NCI-H748 (cell line): Measurements from ENCODE around the gene NKX2-4.
A peak's percentile ranks its signal among the peaks of the same experiment; 100 is the strongest.
"Not testable (repeated sequence)": the region's sequence is repeated elsewhere in the genome, so short reads cannot be mapped to it uniquely, and the experiment has no call there.

ENCODE experiments used
- DNase-seq: peaks from one replicate; lab custom pipeline; 2025; ENCODE audit not compliant: unreplicated experiment; lab: John Stamatoyannopoulos, UW

The NKX2-4 gene

DNA sequence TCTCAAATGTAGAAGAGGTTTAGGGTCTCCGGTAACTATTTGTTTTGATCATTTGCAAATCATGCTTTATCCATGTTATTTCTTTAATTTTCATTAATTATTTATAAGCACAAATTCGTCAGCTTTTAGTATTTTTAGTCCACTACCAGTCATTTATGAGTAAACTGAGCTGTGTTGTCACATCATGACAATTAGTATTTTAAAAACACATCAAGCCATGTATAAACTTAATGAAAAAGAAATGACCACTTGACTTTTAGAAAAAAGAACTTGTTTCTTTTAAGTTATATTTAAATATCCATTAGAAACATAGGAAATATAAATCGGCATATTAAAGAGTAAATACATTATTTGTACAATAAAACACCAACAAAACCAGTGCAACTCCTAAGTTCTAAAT is 2.8 kb downstream of the NKX2-4 start:
- no peak for DNase-seq

DNA sequence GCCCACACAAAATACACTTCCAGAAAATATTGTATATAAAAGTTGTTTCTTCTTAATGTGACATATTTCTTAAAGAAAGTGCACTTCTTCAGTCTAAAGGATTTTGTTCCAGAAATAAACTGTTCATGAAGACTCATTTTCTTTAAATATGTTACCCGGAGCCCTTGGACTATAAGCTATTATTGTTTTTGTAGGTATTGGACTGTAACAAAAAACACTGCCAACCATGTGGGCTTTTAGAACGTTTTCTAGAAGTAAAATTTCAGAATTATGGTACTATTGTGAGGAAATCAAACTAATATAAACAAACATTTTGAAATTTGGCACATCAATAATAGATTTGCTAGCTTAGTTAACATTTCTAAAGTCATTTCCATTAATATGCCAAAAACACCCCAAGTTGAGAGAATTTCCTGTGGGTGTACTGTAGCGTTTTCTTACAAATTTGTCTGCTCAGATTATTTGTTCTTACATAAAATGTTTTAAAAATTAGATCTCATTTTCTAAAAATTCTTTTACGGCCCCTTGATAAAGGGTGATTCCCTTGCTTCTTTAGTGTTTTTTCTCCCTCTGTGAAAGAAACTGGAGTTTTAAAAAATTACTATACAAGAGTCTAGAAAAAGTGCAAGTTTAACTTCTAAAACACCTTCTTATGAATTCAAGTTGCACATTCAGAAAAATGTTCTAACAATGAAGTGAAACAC is 3.4 kb downstream of the NKX2-4 start:
- DNase-seq: no peak

DNA sequence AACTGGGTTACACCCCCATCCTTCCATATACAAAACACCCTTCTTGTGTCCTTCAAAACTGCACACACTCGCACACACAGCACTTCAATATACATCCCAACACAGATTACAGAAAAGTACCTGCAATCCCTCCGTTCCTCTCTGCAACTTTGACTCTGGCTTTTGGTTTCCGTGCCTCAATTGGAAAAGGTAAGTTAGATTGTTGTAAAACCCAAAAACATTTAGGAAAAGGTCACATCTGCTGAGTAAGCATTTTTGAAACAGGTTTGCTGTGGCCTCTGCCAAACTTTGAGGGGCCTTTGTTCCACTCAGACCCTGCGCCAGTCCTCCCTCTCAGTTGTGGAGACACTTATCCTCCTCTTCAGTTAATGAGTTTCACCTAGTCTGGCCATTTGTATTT is 4.2 kb downstream of the NKX2-4 start:
- DNase-seq: peak; percentile 42

DNA sequence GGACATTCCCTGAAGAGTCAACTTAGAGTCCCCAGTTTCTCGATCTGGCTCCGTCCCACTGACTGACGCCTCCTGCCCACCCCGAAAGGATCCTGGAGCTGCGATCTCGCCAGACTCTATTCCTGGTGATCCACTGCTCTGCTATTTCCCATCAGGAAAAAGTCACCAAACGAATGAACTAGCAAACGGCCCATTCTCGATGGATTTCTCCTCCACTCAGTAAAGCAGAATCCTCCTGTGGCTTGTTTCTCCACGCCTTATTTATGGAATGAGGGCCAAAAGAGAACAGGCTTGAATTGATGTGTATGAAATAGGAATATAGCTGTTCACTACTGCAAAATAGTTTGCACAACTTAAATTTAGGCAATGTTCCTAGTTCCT is 5.4 kb downstream of the NKX2-4 start:
- DNase-seq: no peak

DNA sequence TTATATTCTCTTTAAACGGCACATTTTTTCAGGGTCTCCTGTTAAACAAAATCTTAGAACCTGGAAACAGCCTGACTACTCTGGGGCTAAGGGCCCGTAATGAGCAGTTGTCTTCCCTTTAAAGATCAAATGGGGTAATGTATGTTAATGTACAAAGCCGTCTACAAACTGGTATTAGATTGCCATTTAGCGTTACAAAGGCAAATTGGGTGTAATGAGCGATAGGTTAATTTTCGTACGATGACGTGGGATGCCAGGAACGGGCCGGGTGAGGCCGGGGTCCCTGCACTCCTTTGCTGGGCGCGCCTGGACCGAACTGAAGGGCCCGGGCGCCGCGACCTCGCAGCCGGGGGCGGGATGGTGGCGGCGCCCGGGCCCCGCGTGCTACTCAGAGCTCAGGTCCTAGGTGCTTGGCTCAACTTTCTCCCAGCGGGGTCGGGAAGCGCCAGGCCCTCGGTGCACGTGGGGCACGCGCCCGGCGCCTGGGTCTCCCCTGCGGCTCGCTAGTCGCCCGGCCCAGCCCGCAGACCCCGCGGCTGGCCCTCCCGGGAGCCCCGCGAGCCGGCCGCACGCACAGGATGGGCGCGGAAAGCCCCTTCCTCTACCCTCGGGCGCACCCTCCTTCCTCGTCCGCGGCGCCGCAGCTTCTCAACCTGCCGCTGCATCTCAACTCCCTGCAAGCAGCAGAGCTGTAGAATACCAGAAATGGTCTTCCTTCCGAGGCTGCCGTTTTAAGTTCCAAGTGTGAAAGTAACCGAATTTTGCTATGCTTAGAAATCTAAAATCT is 5.9 kb downstream of the NKX2-4 start:
- no peak for DNase-seq

DNA sequence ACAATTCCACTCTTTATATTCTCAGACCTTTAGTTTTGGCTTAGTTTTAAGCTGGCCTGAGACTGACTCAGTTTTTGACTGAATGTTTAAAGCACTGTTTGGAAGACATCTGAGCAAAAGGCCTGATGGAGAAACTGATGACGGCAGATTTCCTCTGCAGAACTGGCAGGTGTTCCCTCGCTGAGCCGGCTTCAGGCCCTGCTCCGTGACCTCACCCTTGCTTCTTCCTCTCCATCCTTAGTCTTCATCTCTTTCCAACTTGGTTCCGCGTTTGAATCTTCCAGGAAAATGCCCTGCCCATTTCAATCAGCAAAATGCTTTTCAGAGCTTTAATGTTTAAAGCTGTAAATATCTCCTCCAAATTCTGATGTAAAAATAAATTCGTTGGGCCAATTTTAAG is 6.6 kb downstream of the NKX2-4 start:
- no peak for DNase-seq

DNA sequence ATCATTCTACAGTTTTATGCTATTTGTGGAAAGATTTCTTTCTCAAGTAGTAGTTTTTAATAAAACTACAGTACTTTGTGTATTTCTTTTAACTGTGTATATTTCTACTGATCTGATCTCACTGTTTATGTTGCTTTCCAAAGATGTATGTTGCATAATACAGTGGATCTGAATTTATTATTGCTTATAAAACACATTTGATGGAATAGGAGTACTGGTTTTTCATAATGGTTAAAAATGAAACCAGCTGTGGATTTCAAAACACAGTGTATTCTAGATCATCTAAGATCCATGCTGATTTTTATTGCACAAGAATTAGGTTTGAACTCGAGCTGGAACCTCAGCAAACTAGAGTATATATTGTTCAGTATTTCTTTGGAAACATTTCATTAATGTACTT is 8.0 kb downstream of the NKX2-4 start:
- DNase-seq: no peak

DNA sequence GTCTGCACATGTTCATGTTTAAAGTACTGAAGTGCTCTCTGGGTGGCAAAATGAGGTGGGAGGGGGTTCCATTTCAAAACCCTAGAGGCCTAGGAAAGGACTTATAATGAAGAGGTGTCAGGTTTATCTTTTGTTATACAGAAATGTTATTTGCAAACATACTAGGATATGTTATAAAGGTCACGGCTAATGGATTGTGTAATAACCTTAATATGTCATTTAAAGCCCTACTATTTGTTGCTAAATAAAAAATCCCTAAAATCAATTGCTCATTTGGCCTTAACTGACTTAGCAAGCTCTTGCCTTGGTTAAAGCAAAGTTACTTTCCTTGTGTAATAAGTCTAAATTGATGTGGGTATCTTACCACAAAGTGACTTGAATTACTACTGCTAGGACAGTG is 8.8 kb downstream of the NKX2-4 start:
- DNase-seq: peak; percentile 49

DNA sequence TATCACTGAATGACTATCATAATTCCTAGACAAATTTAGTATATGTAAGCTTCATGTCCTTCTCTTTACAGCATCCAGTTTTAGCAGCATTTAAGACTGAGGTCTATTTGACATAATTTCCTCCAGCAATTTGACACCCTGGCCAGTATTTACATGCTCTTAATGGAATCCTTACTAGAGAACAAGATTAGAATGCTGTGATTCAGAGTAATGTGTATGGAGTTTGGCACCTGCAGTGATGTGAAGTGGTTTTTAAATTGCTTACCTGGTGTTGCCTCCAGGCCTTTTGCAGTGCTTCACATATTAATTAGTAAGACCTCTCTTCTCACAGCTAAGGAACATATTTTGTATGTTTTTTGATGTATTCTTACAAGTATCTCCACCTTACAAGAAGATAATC is 9.8 kb downstream of the NKX2-4 start:
- DNase-seq: peak; percentile 94

DNA sequence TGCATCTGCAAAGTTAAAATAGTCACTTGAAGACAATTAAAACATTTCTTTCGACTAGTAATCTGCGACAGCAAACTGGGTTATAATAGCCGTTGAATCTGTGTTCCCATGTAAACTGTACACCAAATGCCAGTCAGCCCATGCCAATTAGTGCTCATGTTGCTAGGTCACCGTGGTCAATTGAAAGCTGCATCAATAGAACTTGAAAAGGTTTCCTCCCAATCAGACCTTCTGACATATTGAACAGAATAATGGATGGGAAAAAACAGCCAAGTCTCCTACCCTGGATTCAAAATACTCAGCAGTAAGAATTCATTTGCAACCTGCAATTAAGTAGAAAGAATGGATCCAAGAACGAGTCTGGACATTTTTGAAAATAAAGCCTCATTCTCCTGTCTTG is 11.2 kb downstream of the NKX2-4 start:
- peak; percentile 51 for DNase-seq

DNA sequence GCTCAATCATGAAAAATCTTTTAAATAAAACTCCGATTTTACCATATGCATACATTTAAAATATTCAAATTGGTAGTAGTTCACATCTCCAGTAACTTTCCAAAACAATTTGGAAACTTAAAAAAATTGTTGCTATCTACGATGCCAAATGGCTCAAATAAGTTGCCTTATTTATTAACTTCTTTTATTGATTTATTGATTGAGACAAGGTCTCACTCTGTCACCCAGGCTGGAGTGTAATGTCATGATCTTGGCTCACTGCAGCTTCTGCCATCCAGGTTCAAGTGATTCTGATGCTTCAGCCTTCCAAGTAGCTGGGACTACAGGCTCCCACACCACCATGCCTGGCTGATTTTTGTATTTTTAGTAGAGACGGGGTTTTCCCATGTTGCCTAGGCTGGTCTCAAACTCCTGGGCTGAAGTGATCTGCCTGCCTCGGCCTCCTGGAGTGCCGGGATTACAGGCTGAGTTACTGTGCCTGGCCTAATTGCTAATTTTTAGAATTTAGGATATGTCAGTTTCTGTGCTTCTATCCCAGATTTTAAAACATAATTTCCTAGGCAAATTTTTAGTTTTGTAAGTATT is 12.9 kb downstream of the NKX2-4 start:
- DNase-seq: no peak

DNA sequence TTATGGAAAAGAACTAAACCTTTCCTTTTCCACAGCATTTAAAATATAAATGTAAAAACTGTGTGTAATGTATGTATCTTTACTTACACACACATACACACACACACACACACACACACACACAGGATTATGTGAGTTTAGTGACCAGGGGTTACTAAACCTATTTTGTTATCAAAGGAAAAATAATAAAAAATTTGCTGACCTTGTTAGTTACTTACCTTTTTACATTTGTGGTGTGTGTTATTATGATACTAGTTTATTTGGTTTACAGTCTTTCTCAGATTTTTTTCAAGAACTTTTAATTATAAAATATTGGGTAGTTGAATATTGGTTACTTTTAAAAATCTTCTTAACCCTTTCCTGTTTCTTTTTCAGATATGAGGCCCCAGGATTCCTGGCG is 15.7 kb downstream of the NKX2-4 start:
- no peak for DNase-seq

DNA sequence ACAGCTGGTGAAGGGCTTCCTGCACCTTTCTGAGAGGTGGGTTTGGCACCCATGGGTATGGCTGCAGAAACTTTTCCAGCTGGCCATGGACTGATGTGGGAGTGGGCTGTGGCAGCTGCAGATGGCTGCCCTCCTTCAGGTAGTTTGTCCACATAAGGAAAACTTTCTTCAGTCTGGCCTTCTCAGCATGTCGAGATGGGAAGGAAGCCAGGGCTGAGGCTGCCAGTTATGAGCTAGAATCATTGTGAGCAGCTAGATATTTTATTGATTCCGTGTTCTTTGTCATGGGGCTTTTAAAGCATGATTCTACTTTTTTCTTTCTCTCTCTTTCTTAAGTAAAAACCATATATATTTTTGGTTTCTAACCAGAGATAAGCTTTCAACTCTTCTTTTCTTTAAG is 16.6 kb downstream of the NKX2-4 start:
- no peak for DNase-seq

DNA sequence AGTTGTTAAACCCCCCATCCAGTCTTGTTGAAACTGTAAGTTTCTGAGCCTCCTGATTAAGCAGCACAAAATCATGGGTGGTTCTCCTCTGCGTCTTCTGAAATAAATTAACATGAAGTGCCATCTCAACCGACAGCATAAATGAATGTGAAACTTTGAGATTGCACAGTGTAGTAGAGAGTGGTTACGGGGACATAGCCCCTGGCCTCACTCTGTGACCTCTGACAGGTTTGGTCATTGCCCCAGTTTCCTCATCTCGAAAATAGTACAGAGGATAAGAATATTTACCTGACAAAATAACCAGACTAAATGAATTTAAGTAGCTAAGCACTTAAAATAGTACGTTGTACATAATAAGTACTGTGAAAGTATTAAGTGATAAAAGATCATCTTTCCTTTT is 19.1 kb downstream of the NKX2-4 start:
- DNase-seq: no peak

DNA sequence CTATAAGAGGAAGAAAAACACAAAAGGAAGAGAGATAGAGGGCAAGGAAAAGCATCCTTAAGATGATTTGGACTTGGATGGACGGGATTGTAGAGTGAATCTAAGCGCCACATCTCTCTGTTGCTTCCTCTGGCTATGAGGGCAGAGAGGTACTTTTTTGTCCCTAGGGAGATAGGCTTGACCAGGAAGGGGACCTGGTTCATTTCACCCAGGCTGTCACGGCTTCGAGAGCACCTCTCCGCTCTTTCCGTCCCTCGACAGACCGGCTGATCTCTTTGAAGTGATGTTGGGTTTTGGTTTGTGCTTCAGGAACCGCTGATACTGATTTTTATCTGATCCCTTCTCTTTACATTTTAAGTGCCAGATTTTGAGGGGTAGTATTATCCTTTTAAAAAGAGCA is 19.6 kb downstream of the NKX2-4 start:
- DNase-seq: no peak

DNA sequence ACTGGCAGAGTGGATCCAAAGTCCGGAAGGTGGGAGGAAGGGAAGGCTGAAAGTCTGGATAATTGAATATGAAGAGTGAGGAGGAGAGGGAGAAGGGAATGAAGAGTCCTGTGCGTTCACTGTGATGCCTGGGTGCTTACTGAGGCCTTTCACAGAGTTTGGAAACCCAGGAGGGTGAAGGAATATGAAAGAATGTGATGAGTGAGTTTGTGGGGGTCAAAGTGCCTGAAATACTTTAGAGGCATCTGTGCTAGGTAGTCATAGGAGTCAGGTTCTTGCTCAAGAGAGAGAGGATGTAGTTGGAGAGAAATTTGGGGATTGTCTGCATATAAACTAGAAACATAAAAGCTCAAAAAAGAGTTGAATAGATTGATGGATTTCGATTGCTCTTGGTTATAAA is 20.7 kb downstream of the NKX2-4 start:
- no peak for DNase-seq

DNA sequence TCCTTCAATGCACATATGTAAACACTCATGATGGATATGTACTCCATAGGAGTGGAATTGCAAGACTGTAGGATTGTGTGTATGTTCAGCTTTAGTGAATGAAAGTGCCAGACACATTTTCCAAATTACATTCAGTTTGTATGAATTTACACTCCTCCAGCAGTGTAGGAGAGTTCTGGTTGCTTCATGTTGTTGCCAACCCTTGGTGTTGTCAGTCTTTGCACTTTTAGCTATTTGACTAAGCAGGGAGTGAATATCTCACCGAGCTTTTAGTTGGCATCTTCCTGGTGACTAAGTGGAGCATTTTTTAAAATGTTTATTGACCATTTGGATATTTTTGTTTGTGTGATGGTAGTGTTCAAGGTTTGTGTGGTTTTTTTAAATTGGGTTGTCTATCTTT is 23.9 kb downstream of the NKX2-4 start:
- no peak for DNase-seq

DNA sequence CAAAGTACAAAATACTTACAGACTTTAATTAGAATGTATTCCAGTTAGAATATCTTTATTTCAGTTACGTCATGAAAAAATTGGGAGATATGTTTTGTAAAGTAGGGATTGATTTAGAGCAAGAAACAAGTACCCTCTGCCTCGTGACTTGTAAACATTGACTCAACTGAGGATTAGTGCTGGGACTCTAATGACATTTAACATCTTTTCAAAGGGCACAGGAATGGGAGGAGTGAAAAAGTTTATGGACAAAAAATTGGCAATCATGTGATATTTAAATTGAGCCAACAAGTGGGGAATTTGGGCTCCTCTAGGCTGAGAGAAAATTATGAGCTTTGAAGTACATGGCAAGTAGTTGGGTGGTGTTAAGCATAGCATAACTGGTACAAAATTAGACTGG is 25.3 kb downstream of the NKX2-4 start:
- DNase-seq: no peak

DNA sequence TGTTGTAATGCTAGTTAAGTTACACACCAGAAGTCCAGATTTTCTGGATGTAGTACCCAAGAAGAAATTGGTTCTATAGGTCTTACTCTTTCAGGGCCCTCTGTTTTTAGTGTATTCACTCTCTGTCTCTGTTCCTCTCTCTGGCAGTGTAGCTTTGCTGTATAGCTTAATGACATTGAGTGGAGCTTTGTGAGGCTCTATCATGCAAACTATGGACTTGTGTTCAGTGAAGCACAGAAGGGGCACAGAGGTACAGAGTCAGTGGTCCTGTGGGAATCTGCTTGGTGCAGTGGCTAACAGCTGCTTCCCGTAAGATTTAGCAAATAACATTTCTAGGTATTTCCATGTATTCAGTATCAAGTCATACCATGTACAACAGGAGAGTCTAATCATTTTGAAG is 26.1 kb downstream of the NKX2-4 start:
- no peak for DNase-seq

DNA sequence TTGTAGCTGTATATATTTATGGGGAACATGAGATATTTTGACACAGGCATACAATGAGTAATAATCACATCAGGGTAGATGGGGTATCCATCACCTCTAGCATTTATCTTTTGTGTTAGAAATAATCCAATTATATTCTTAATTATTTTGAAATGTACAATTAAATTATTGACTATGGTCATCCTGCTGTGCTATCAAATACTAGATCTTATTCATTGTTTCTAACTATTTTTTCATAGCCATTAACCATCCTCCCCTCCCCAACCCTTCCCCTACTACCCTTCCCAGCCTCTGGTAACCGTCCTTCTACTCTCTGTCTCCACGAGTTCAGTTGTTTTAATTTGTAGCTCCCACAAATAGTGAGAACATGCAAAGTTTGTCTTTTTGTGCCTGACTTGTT is 28.5 kb downstream of the NKX2-4 start:
- DNase-seq: no peak

DNA sequence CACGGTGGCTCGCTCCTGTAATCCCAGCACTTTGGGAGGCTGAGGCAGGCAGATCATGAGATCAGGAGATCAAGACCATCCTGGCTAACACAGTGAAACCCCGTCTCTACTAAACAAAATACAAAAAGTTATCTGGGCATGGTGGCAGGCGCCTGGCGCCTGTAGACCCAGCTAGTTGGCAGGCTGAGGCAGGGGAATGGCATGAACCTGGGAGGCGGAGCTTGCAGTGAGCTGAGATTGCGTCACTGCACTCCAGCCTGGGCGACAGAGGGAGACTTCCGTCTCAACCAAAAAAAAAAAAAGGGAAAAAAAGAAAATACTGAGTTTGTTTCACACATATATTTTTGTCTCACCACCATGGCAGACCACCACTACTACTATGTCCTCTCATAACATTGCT is 31.1 kb downstream of the NKX2-4 start:
- DNase-seq: not testable (repeated sequence)

DNA sequence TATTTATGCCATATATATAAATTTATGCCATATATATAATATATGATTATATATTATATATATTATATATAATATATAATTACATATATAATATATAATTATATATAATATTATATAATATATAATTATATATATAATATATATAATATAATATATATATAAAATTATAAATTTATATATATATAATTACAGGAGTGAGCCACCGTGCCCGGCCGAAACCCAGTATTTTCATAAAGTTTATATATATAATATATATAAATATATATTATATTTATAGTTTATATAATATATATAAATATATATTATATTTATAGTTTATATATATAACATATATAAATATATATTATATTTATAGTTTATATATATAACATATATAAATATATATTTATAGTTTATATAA is 31.6 kb downstream of the NKX2-4 start:
- no peak for DNase-seq
